GM21423 (cell line): ENCODE data around the gene FGFRL1.
"Not testable (repeated sequence)": the region's sequence is repeated elsewhere in the genome, so short reads cannot be mapped to it uniquely, and the experiment has no call there.

Experiments used
- ATAC-seq: cut with Tn5 transposase; IDR thresholded peaks from one replicate; pipeline ENCODE4 v1.9.1; 2021; ENCODE audit warnings: mild to moderate bottlenecking, moderate library complexity; ENCODE audit not compliant: unreplicated experiment

FGFRL1 gene

GRCh38 chr4:1048773-1049590, 37.6 kb downstream of the FGFRL1 start:
- ATAC-seq = no peak

- ATAC-seq = no peak
These were observed 38.1 kb downstream of the FGFRL1 start for GRCh38 chr4:1049591-1049905.

GRCh38 chr4:1050486-1051213, 39.2 kb downstream of the FGFRL1 start:
- ATAC-seq = no peak

- no peak for ATAC-seq
These were observed 40.0 kb downstream of the FGFRL1 start for GRCh38 chr4:1051472-1051871.

- ATAC-seq = no peak
These were observed 40.8 kb downstream of the FGFRL1 start for GRCh38 chr4:1052231-1052671.

GRCh38 chr4:1053080-1053661, 41.7 kb downstream of the FGFRL1 start:
- ATAC-seq = no peak

GRCh38 chr4:1053891-1054290, 42.5 kb downstream of the FGFRL1 start:
- ATAC-seq = not testable (repeated sequence)

GRCh38 chr4:1054696-1055242, 43.3 kb downstream of the FGFRL1 start:
- ATAC-seq = not testable (repeated sequence)

GRCh38 chr4:1055243-1055701, 43.8 kb downstream of the FGFRL1 start:
- peak; percentile 11 for ATAC-seq

GRCh38 chr4:1055721-1056590, 44.5 kb downstream of the FGFRL1 start:
- ATAC-seq = peak; percentile 68

GRCh38 chr4:1056671-1057402, 45.4 kb downstream of the FGFRL1 start:
- no peak for ATAC-seq

GRCh38 chr4:1057403-1057745, 45.9 kb downstream of the FGFRL1 start:
- ATAC-seq = no peak

GRCh38 chr4:1058198-1058996, 47.0 kb downstream of the FGFRL1 start:
- ATAC-seq = no peak

- no peak for ATAC-seq
These were observed 47.7 kb downstream of the FGFRL1 start for GRCh38 chr4:1058997-1059665.

- no peak for ATAC-seq
These were observed 48.7 kb downstream of the FGFRL1 start for GRCh38 chr4:1060121-1060520.

GRCh38 chr4:1060621-1061020, 49.2 kb downstream of the FGFRL1 start:
- ATAC-seq = no peak

- no peak for ATAC-seq
These were observed 49.8 kb downstream of the FGFRL1 start for GRCh38 chr4:1061056-1061700.

GRCh38 chr4:1061760-1062159, 50.3 kb downstream of the FGFRL1 start:
- ATAC-seq = no peak
